Epidermal melanocyte (primary cell): ENCODE results near the gene ADAM21.
"Not testable (repeated sequence)": the region's sequence is repeated elsewhere in the genome, so short reads cannot be mapped to it uniquely, and the experiment has no call there.

Experiments used
- DNase-seq: peaks from one replicate; pipeline ENCODE4 v3.0.0; 2011; ENCODE audit warnings: low spot score; ENCODE audit not compliant: insufficient read length

Gene ADAM21

DNA sequence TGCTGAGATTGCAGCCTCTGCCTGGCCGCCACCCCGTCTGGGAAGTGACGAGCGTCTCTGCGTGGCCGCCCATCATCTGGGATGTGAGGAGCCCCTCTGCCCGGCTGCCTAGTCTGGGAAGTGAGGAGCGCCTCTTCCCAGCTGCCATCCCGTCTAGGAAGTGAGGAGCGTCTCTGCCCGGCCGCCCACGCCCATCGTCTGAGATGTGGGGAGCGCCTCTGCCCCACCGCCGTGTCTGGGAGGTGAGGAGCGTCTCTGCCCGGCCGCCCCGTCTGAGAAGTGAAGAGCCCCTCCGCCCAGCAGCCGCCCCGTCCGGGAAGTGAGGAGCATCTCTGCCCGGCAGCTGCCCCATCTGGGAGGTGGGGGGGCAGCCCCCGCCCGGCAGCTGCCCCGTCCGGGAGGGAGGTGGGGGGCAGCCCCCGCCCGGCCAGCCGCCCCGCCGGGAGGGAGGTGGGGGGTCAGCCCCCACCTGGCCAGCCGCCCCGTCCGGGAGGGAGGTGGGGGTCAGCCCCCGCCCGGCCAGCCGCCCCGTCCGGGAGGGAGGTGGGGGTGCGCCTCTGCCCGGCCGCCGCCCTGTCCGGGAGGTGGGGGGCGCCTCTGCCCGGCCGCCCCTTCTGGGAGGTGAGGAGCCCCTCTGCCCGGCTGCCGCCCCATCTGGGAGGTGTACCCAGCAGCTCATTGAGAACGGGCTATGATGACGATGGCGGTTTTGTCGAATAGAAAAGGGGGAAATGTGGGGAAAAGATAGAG, 25.6 kb downstream of the ADAM21 start:
- DNase-seq = not testable (repeated sequence)

DNA sequence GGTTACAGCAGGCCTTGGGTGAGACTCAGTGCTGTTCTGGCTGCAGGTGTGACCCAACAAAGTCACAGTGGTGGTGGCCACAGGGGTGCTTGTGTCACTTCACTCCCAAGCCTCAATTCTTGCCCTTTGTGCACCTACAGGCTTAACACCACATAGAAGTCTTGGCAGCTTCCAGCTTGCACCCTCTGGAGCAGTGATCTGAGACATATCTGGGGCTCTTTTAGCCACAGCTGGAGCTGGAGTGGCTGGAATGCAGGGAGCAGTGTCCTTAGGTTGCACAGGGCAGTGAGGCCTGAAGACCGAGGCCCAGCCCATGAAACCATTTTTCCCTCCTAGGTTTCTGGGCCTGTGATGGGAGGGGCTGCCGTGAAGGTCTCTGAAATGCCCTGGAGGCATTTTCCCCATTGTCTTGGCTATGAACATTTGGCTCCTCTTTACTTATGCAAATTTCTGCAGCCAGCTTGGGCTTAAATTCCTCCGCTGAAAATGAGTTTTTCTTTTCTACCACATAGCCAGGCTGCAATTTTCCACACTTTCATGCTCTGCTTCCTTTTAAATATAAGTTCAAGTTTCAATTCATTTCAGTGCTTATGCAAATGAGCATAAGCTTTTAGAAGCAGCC, 37.7 kb downstream of the ADAM21 start:
- DNase-seq = no peak

DNA sequence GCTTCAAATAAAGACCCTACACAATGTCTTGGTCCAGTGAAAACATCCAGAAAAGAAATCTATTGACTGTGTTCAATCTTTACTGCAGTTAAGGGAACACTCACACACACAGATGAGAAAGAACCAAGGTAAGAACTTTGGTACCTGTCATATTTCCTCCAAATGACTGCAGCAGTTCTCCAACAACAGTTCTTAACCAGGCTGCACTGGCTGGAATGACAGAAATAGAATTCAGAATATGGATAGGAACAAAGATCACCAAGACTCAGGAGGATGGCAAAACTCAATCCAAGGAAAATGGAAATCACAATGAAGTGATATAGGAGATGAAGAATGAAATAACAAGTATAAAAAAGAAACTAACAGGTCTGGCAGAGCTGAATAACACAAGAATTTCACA, 46.2 kb downstream of the ADAM21 start:
- DNase-seq = no peak
